Measurements from ENCODE around the gene SOCS2. TPM values are rescaled to one million over a fixed set of nuclear protein-coding genes. Genes with fewer than 3 reads are reported as not detected.
"Not testable (repeated sequence)": the region's sequence is repeated elsewhere in the genome, so short reads cannot be mapped to it uniquely, and the experiment has no call there.

Gene SOCS2
- total RNA-seq, 1 donor from 2014 or later = 19.5 TPM

DNA sequence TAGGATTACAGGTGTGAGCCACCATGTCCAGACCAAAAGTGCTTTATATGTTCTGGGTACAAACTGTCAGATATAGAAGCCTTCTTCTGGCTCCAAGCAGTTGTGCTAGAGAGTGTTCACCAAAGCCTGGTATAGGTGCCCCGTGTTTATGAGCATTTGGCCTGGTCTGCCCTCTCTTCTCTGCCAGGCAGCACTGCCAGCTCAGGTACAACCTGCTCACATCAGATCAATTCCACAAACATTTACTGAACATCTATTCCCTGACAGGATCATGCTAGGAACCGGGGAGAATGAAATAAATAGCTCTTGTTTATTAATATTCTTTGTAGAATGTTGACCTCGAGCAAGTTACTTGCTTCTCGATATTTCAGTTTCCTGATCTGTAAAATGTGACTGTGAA, 20.0 kb upstream of the SOCS2 start:
- Mint-ChIP-seq H3K4me3 (ENCODE audit: unreplicated experiment) (no peak overlapping the region), H3K36me3 (ENCODE audit: low read depth, unreplicated experiment) (peaks cover 14% of the 10 kb centered on the region), H3K4me1 (ENCODE audit: unreplicated experiment) (peaks cover 6% of the 10 kb centered on the region), H3K27me3 (ENCODE audit: unreplicated experiment) (peaks cover 5% of the 10 kb centered on the region), H3K9me3 (ENCODE audit: unreplicated experiment) (no peaks in the 10 kb centered on the region), H3K27ac (ENCODE audit: unreplicated experiment) (no peak overlapping the region)
- TF ChIP-seq CTCF (IDR thresholded peaks at IDR 0.05; ENCODE audit: unreplicated experiment) = no peak
- no peak for DNase-seq (ENCODE audit: low spot score)

DNA sequence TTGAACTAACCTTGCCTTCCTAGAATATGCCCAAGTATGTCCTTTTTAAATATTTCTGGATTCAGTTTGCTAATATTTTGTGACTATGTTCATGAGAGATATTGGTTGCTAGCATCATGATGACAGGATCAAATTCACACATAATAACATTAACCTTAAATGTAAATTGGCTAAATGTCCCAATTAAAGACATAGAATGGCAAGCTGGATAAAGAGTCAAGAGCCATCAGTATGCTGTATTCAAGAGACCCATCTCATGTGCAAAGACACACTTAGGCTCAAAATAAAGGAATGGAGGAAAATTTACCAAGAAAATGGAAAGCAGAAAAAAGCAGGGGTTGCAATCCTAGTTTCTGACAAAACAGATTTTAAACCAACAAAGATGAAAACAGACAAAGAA, 14.6 kb upstream of the SOCS2 start:
- not testable (repeated sequence) for H3K9me3 Mint-ChIP-seq (ENCODE audit: unreplicated experiment); H3K4me1 Mint-ChIP-seq (ENCODE audit: unreplicated experiment); H3K27me3 Mint-ChIP-seq (ENCODE audit: unreplicated experiment); DNase-seq (ENCODE audit: low spot score); H3K27ac Mint-ChIP-seq (ENCODE audit: unreplicated experiment)
- Mint-ChIP-seq H3K4me3 (ENCODE audit: unreplicated experiment) (peak overlapping the region; percentile 51), H3K36me3 (ENCODE audit: low read depth, unreplicated experiment) (peaks cover 26% of the 10 kb centered on the region)

- H3K4me3 Mint-ChIP-seq (ENCODE audit: unreplicated experiment); H3K4me1 Mint-ChIP-seq (ENCODE audit: unreplicated experiment); DNase-seq (ENCODE audit: low spot score); H3K9me3 Mint-ChIP-seq (ENCODE audit: unreplicated experiment); H3K27me3 Mint-ChIP-seq (ENCODE audit: unreplicated experiment); H3K27ac Mint-ChIP-seq (ENCODE audit: unreplicated experiment): not testable (repeated sequence)
- peaks cover 22% of the 10 kb centered on the region for H3K36me3 Mint-ChIP-seq (ENCODE audit: low read depth, unreplicated experiment)
Measured at GRCh38 chr12:93558685-93559084, 13.8 kb upstream of the SOCS2 start.

GRCh38 chr12:93563807-93564538, 8.5 kb upstream of the SOCS2 start:
- H3K27ac Mint-ChIP-seq (ENCODE audit: unreplicated experiment) = no peak overlapping the region
- H3K4me3 Mint-ChIP-seq (ENCODE audit: unreplicated experiment) = no peak overlapping the region
- H3K36me3 Mint-ChIP-seq (ENCODE audit: low read depth, unreplicated experiment) = peaks cover 1% of the 10 kb centered on the region
- TF ChIP-seq CTCF (IDR thresholded peaks at IDR 0.05; ENCODE audit: unreplicated experiment) = no peak
- H3K9me3 Mint-ChIP-seq (ENCODE audit: unreplicated experiment) = no peaks in the 10 kb centered on the region
- peak; percentile 11 for DNase-seq (ENCODE audit: low spot score)
- peaks cover 4% of the 10 kb centered on the region for H3K27me3 Mint-ChIP-seq (ENCODE audit: unreplicated experiment)
- no peaks in the 10 kb centered on the region for H3K4me1 Mint-ChIP-seq (ENCODE audit: unreplicated experiment)

DNA sequence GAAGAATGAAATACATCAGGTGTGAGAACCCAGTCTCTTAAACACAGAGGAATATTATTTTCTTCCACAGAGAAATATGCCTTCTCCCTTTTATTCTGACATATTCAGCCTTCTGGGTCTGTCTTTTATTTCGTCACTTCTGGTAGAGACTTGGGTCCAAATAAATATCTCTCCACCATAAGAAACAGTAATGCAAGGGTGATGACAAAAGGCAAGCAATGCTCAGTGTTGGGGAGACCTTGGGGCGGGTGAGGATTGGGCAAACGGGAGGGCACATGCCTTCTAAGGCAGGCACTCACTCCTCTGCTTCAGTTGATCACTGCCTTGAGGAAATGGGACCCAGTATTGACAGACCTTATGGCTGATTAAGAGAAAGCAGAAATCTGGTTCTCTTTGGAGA, 6.7 kb upstream of the SOCS2 start:
- no peaks in the 10 kb centered on the region for H3K4me1 Mint-ChIP-seq (ENCODE audit: unreplicated experiment)
- H3K4me3 Mint-ChIP-seq (ENCODE audit: unreplicated experiment) = no peak overlapping the region
- no peak for TF ChIP-seq CTCF (IDR thresholded peaks at IDR 0.05; ENCODE audit: unreplicated experiment)
- peaks cover 4% of the 10 kb centered on the region for H3K36me3 Mint-ChIP-seq (ENCODE audit: low read depth, unreplicated experiment)
- no peak for DNase-seq (ENCODE audit: low spot score)
- H3K27me3 Mint-ChIP-seq (ENCODE audit: unreplicated experiment) = peaks cover 7% of the 10 kb centered on the region
- H3K9me3 Mint-ChIP-seq (ENCODE audit: unreplicated experiment) = no peaks in the 10 kb centered on the region
- H3K27ac Mint-ChIP-seq (ENCODE audit: unreplicated experiment) = no peak overlapping the region

GRCh38 chr12:93567174-93567573, 5.3 kb upstream of the SOCS2 start:
- no peak for TF ChIP-seq CTCF (IDR thresholded peaks at IDR 0.05; ENCODE audit: unreplicated experiment)

More at GRCh38 chr12:93567174-93567573, 5.3 kb upstream of the SOCS2 start:
- DNase-seq (ENCODE audit: low spot score) = no peak
- Mint-ChIP-seq H3K9me3 (ENCODE audit: unreplicated experiment) (no peaks in the 10 kb centered on the region), H3K27me3 (ENCODE audit: unreplicated experiment) (peaks cover 8% of the 10 kb centered on the region), H3K36me3 (ENCODE audit: low read depth, unreplicated experiment) (peaks cover 4% of the 10 kb centered on the region), H3K27ac (ENCODE audit: unreplicated experiment) (no peak overlapping the region), H3K4me1 (ENCODE audit: unreplicated experiment) (peaks cover under 1% of the 10 kb centered on the region), H3K4me3 (ENCODE audit: unreplicated experiment) (no peak overlapping the region)

All from endothelial cell (in vitro differentiated cells).